ENCODE results near the gene GZMH. TPM values are rescaled to one million over a fixed set of nuclear protein-coding genes. Genes with fewer than 3 reads are reported as not detected.
"Not testable (repeated sequence)": the region's sequence is repeated elsewhere in the genome, so short reads cannot be mapped to it uniquely, and the experiment has no call there.

GZMH gene, protein sequence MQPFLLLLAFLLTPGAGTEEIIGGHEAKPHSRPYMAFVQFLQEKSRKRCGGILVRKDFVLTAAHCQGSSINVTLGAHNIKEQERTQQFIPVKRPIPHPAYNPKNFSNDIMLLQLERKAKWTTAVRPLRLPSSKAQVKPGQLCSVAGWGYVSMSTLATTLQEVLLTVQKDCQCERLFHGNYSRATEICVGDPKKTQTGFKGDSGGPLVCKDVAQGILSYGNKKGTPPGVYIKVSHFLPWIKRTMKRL
- total RNA-seq, result 0.96 TPM

DNA sequence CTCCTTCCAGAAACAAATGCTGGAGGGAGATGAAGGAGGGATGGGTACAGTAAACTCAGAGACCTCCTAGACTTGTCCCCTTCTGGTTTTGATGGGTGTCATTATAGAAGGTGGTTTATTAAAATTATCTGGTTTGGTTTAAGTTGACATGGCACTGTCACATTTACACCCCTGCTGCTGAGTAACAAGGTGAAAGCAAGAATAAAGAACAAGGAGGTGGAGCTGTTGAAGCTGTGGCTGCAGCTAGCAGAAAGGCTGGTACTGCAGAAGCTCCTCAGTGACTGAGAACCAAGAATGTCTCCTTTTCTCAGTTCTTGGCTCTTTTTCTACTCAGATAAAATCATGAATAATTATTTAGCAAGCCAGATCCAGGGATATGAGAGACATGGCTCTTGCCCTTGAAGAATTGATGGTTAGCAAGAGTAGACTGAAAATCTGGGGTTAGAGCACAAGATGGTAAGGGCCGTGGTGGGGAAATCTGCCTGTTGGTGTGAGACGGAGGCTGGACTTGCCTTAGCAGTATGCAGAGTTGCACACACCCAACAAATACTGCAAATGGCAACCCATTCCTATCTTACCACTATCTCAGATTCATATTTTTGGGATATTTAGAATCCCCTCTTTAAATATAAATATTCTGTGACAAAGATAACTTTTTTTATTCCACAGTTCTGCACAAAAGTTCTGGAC lies at the start of gene GZMH:
Gene GZMH (minus strand): TSS at position 31 of the 690 bp plus-strand sequence. CDS start 72 bp downstream, outside the sequence.
- TF ChIP-seq, protein P1, sequence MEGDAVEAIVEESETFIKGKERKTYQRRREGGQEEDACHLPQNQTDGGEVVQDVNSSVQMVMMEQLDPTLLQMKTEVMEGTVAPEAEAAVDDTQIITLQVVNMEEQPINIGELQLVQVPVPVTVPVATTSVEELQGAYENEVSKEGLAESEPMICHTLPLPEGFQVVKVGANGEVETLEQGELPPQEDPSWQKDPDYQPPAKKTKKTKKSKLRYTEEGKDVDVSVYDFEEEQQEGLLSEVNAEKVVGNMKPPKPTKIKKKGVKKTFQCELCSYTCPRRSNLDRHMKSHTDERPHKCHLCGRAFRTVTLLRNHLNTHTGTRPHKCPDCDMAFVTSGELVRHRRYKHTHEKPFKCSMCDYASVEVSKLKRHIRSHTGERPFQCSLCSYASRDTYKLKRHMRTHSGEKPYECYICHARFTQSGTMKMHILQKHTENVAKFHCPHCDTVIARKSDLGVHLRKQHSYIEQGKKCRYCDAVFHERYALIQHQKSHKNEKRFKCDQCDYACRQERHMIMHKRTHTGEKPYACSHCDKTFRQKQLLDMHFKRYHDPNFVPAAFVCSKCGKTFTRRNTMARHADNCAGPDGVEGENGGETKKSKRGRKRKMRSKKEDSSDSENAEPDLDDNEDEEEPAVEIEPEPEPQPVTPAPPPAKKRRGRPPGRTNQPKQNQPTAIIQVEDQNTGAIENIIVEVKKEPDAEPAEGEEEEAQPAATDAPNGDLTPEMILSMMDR (IDR thresholded peaks at IDR 0.05), result no peak
- DNase-seq (ENCODE audit: low spot score in 2 of 2), result no peak
- Histone ChIP-seq H3K36me3 (no peaks in the 10 kb centered on the region), H3K4me1 (no peaks in the 10 kb centered on the region), H3K4me3 (no peak within 1 kb of the TSS), H3K9me3 (no peaks in the 10 kb centered on the region), H3K27ac (no peak within 1 kb of the TSS), H3K27me3 (no peaks in the 10 kb centered on the region)
- intact Hi-C loops (cut with DNase I), result no loop called here

DNA sequence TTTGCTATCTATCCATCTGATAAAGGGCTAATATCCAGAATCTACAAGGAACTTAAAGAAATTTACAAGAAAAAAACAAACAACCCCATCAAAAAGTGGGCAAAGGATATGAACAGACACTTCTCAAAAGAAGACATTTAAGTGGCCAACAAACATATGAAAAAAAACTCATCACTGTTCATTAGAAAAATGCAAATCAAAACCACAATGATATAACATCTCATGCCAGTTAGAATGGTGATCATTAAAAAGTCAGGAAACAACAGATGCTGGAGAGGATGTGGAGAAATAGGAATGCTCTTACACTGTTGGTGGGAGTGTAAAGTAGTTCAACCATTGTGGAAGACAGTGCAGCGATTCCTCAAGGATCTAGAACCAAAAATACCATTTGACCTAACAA lies 38.9 kb upstream of the GZMH start:
- H3K27me3 ChIP-seq; H3K4me1 ChIP-seq; H3K9me3 ChIP-seq; H3K27ac ChIP-seq; DNase-seq (ENCODE audit: low spot score in 2 of 2); H3K4me3 ChIP-seq; intact Hi-C loops (cut with DNase I); H3K36me3 ChIP-seq: not testable (repeated sequence)

DNA sequence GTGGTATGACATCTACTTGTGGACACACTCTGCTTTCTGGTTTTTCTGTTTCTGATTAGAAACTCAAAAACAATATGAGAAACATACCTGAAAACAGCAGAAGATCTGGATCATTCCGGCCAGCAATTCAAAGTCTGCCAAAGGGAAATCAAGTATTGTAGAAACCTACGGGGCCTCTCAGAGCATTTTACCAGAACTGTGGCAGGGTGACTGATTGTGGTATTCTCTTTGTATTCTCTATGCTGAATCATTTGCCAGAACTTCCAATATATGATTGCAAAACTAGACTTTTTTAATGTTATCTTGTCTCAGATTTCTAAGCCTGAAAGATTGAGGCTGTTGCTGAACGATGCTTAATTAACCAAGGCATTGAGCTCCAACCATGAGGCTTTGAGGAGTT lies 30.4 kb upstream of the GZMH start:
- TF ChIP-seq, protein P1 (IDR thresholded peaks at IDR 0.05), result no peak
- Histone ChIP-seq H3K4me1 (no peaks in the 10 kb centered on the region), H3K27ac (no peak overlapping the region), H3K9me3 (no peaks in the 10 kb centered on the region), H3K27me3 (no peaks in the 10 kb centered on the region), H3K4me3 (no peak overlapping the region), H3K36me3 (no peaks in the 10 kb centered on the region)
- intact Hi-C loops (cut with DNase I), result no loop called here
- DNase-seq (ENCODE audit: low spot score in 2 of 2), result no peak

DNA sequence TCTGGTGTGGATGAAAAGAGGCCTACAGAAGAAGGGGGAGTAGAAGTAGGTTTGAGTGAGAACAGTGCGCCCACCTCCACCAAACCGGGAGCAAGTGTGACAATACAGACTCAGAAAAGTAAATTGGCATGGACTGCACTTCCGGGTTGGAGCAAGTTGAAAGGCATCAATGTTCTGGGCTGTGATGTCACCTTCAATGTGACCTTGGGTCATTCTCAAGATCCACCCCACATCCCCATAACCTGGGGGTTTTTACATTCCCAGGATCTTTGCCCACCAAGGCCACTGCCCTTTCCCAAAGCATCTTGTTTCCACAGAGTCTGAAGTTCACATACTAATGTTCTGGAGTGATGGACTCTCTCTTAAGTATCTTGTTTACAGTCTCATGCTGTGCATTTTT lies 29.8 kb upstream of the GZMH start:
- Histone ChIP-seq H3K36me3 (no peaks in the 10 kb centered on the region), H3K4me1 (no peaks in the 10 kb centered on the region), H3K27ac (no peak overlapping the region), H3K9me3 (no peaks in the 10 kb centered on the region), H3K4me3 (no peak overlapping the region), H3K27me3 (no peaks in the 10 kb centered on the region)
- DNase-seq (ENCODE audit: low spot score in 2 of 2), result no peak
- intact Hi-C loops (cut with DNase I), result no loop called here
- TF ChIP-seq, protein P1 (IDR thresholded peaks at IDR 0.05), result no peak

DNA sequence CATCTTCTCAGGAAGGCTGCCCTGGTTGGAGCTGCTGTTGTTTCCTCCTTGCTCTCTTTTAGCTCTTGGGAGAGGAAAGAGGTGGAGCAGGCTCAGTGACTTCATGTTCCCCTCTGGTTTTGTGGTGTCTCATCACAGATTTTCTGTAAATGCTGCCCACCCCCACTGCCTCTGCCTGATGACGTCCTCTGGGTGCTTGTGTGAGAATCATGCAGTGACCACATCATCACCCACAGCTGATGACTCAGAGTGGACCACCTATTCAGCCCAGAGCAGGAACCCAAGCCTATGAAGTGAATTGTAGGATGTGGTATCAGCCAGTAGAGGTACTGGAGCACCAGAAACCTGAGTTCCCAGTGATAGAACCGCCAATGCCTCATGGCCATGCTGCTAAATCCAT lies 24.7 kb upstream of the GZMH start, which contains the start of gene GZMB:
Gene GZMB (minus strand): TSS at position 33 of the 400 bp plus-strand sequence. CDS start 30 bp downstream, at position 3.
- Histone ChIP-seq H3K9me3 (no peaks in the 10 kb centered on the region), H3K4me1 (no peaks in the 10 kb centered on the region), H3K36me3 (no peaks in the 10 kb centered on the region), H3K27me3 (no peaks in the 10 kb centered on the region), H3K27ac (no peak within 1 kb of the TSS), H3K4me3 (no peak within 1 kb of the TSS)
- peak in 1 of 2 donors; percentile 16 for DNase-seq (ENCODE audit: low spot score in 2 of 2)
- intact Hi-C loops (cut with DNase I), result no loop called here
- TF ChIP-seq, protein P1 (IDR thresholded peaks at IDR 0.05), result no peak

DNA sequence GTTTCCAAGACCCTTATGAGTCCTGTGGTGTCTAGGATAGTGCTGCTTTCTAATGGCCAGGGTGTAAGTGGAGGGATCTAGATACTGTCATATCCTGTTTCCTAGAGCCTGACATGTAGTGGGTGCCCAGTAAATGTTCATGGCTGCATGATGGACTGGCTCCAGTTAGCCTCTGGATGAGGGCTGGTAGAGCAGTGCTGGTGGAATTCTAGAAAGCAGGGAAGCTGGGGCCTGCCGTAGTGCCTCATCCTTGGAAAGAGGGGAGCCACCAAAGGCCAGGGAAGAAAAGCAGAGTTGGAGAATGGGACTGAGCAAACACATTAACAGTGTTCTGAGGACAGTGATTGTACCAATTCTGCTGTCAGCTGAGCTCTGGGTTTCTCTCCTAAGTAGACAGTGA lies 23.9 kb upstream of the GZMH start:
- Histone ChIP-seq H3K4me3 (no peak overlapping the region), H3K36me3 (no peaks in the 10 kb centered on the region), H3K27ac (no peak overlapping the region), H3K4me1 (no peaks in the 10 kb centered on the region), H3K9me3 (no peaks in the 10 kb centered on the region), H3K27me3 (no peaks in the 10 kb centered on the region)
- intact Hi-C loops (cut with DNase I), result no loop called here
- DNase-seq (ENCODE audit: low spot score in 2 of 2), result no peak
- TF ChIP-seq, protein P1 (IDR thresholded peaks at IDR 0.05), result no peak

All from ascending aorta (tissue), 2 donors.